Cardiac fibroblast (primary cell): ENCODE measurements around the gene ORM2.
"Not testable (repeated sequence)": the region's sequence is repeated elsewhere in the genome, so short reads cannot be mapped to it uniquely, and the experiment has no call there.

ENCODE experiments used
- DNase-seq, 2 donors: peaks; one replicate each; pipeline versions ENCODE4 v3.0.0 to v3.0.0-alpha.2; 2010; ENCODE audit warnings: low read depth in 2 of 2
- H3K4me3 ChIP-seq, 2 donors: replicated peaks in 1 of 2; 1 replicate in 1 of 2; 2 replicates in 1 of 2; pipeline ENCODE4 v1.5.1; 2011; ENCODE audit warnings: low read depth in 2 of 2, low read length in 2 of 2, mild to moderate bottlenecking in 2 of 2, moderate library complexity in 1 of 2
- CTCF ChIP-seq: IDR thresholded peaks from one replicate; pipeline ENCODE4 v1.5.1; 2011; ENCODE audit warnings: low read depth, mild to moderate bottlenecking, low read length, inconsistent platforms

The ORM2 gene

GRCh38 chr9:114315723-114316363 lies 13.8 kb upstream of the ORM2 start:
- no peak for TF ChIP-seq CTCF
- no peak for DNase-seq
- no peak overlapping the region for H3K4me3 ChIP-seq

- DNase-seq = no peak
- no peak for TF ChIP-seq CTCF
- H3K4me3 ChIP-seq = no peak overlapping the region
Measured at GRCh38 chr9:114316605-114317230, 13.0 kb upstream of the ORM2 start.

GRCh38 chr9:114317665-114318357 lies 11.9 kb upstream of the ORM2 start:
- TF ChIP-seq CTCF = no peak
- no peak overlapping the region for H3K4me3 ChIP-seq
- peak; percentile 68 to 71 for DNase-seq

GRCh38 chr9:114318416-114318815 lies 11.3 kb upstream of the ORM2 start:
- no peak for DNase-seq
- H3K4me3 ChIP-seq = no peak overlapping the region
- TF ChIP-seq CTCF = no peak

GRCh38 chr9:114319147-114319546 lies 10.5 kb upstream of the ORM2 start:
- DNase-seq = no peak
- TF ChIP-seq CTCF = no peak
- no peak overlapping the region for H3K4me3 ChIP-seq

GRCh38 chr9:114320710-114321109 lies 9.0 kb upstream of the ORM2 start:
- H3K4me3 ChIP-seq = not testable (repeated sequence)
- peak; percentile 58 to 92 for DNase-seq

GRCh38 chr9:114321759-114322158 lies 7.9 kb upstream of the ORM2 start:
- no peak for TF ChIP-seq CTCF
- H3K4me3 ChIP-seq = no peak overlapping the region
- DNase-seq = peak; percentile 15 to 86

- not testable (repeated sequence) for H3K4me3 ChIP-seq
- peak; percentile 12 to 34 for DNase-seq
Measured at GRCh38 chr9:114322160-114322818, 7.4 kb upstream of the ORM2 start.

- DNase-seq, H3K4me3 ChIP-seq: not testable (repeated sequence)
Measured at GRCh38 chr9:114322831-114323531, 6.7 kb upstream of the ORM2 start, which contains the start of gene ORM1. Gene ORM1 (plus strand): TSS chr9:114323098. CDS start chr9:114323134, 36 bp downstream.

GRCh38 chr9:114323849-114324248 lies 5.8 kb upstream of the ORM2 start:
- not testable (repeated sequence) for H3K4me3 ChIP-seq, DNase-seq
